Measurements from ENCODE around the gene ATP5F1D. TPM values are rescaled to one million over a fixed set of nuclear protein-coding genes. Genes with fewer than 3 reads are reported as not detected.
A peak's percentile ranks its signal among the peaks of the same experiment; 100 is the strongest.
"Not testable (repeated sequence)": the region's sequence is repeated elsewhere in the genome, so short reads cannot be mapped to it uniquely, and the experiment has no call there.

ATP5F1D gene
- total RNA-seq, 1 experiment from 2014 or later: 179 TPM

DNA sequence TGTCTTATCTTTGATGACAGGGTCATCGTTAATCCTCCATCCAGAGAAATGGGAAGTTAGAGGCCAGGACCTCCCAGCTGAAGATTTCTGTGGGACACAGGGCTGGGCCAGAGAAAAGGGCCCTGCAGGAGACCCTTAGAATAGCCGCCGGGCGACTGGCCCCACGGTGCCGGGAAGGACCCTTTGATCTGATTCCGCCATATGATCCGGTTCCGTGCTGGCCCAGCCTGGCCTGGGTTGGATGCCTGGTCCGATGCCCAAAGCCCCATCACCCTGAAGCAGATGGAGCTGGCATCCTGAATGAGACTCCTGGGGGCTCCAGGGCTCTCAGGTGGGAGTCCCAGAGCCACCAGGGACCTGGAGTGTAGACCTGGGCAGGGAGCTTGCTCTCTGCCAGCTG is 42.0 kb upstream of the ATP5F1D start:
- H4K20me1 ChIP-seq (ENCODE audit: control insufficient read depth, insufficient read depth, insufficient read length): no peaks in the 10 kb centered on the region
- H3K14ac ChIP-seq (ENCODE audit: insufficient read depth, low read length): no peak overlapping the region
- H2BK12ac ChIP-seq (ENCODE audit: insufficient read length, low read depth, low read length): no peak overlapping the region
- H4K91ac ChIP-seq (ENCODE audit: insufficient read length, low read depth, low read length): no peak overlapping the region
- H3K27ac ChIP-seq (ENCODE audit: insufficient read length, low read depth, low read length): no peak overlapping the region
- no peak overlapping the region for H2BK20ac ChIP-seq (ENCODE audit: low read depth, low read length, poor library complexity, severe bottlenecking)
- TF ChIP-seq, protein P1, sequence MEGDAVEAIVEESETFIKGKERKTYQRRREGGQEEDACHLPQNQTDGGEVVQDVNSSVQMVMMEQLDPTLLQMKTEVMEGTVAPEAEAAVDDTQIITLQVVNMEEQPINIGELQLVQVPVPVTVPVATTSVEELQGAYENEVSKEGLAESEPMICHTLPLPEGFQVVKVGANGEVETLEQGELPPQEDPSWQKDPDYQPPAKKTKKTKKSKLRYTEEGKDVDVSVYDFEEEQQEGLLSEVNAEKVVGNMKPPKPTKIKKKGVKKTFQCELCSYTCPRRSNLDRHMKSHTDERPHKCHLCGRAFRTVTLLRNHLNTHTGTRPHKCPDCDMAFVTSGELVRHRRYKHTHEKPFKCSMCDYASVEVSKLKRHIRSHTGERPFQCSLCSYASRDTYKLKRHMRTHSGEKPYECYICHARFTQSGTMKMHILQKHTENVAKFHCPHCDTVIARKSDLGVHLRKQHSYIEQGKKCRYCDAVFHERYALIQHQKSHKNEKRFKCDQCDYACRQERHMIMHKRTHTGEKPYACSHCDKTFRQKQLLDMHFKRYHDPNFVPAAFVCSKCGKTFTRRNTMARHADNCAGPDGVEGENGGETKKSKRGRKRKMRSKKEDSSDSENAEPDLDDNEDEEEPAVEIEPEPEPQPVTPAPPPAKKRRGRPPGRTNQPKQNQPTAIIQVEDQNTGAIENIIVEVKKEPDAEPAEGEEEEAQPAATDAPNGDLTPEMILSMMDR (conservative IDR thresholded peaks at IDR 0.05): no peak
- H2AK5ac ChIP-seq (ENCODE audit: insufficient read length, low read length): no peak overlapping the region
- no peaks in the 10 kb centered on the region for H3K9me3 ChIP-seq (ENCODE audit: control insufficient read depth, low read depth, low read length)
- no peak overlapping the region for H3K27ac Mint-ChIP-seq
- H3K36me3 Mint-ChIP-seq (ENCODE audit: insufficient read depth in 1 of 3, low read depth in 3 of 3): no peaks in the 10 kb centered on the region
- no peak overlapping the region for H2BK5ac ChIP-seq (ENCODE audit: insufficient read length, low read length)
- H3K4me1 Mint-ChIP-seq: no peaks in the 10 kb centered on the region
- no peaks in the 10 kb centered on the region for H3K79me2 ChIP-seq (ENCODE audit: insufficient read depth, low read length)
- H3K79me1 ChIP-seq (ENCODE audit: insufficient read depth, low read depth, low read length, poor library complexity, severe bottlenecking): no peaks in the 10 kb centered on the region
- H3K4ac ChIP-seq (ENCODE audit: low read depth, low read length): no peak overlapping the region
- no peaks in the 10 kb centered on the region for H3K23me2 ChIP-seq (ENCODE audit: insufficient read length, low read depth, low read length, poor library complexity, severe bottlenecking)
- no peaks in the 10 kb centered on the region for H3K4me1 ChIP-seq (ENCODE audit: insufficient read depth, low read length)
- H3K27me3 Mint-ChIP-seq (ENCODE audit: low read depth): no peaks in the 10 kb centered on the region
- no peak overlapping the region for H3K56ac ChIP-seq (ENCODE audit: insufficient read length, low read depth, low read length)
- H3K18ac ChIP-seq (ENCODE audit: insufficient read length, low read depth, low read length): no peak overlapping the region
- DNase-seq: no peak
- H3K27me3 ChIP-seq (ENCODE audit: insufficient read depth, low read length): no peaks in the 10 kb centered on the region
- no peak overlapping the region for H2BK15ac ChIP-seq (ENCODE audit: low read depth, low read length)
- H3T11ph ChIP-seq (ENCODE audit: low read length): no peak overlapping the region
- H3K23ac ChIP-seq (ENCODE audit: insufficient read length, low read depth, low read length): no peak overlapping the region
- H2BK120ac ChIP-seq (ENCODE audit: low read depth, low read length, poor library complexity, severe bottlenecking): no peak overlapping the region
- no peaks in the 10 kb centered on the region for H3K9me3 Mint-ChIP-seq
- no CpG with 5 or more reads among the region's 10 CpGs for WGBS (ENCODE audit: extremely low coverage, insufficient read length, low lambda C conversion rate)
- H2AFZ ChIP-seq (ENCODE audit: low read length): no peak overlapping the region
- H3K4me2 ChIP-seq (ENCODE audit: insufficient read depth, insufficient read length, low read length): no peak overlapping the region
- no peak overlapping the region for H4K5ac ChIP-seq (ENCODE audit: insufficient read length, low read depth, low read length)
- no peak overlapping the region for H4K8ac ChIP-seq (replicated peaks; ENCODE audit: insufficient read length, low read depth, low read length)
- no peak overlapping the region for H3K4me3 Mint-ChIP-seq
- no peak overlapping the region for H3K9ac ChIP-seq (ENCODE audit: extremely low read depth, insufficient read length, low read length)

DNA sequence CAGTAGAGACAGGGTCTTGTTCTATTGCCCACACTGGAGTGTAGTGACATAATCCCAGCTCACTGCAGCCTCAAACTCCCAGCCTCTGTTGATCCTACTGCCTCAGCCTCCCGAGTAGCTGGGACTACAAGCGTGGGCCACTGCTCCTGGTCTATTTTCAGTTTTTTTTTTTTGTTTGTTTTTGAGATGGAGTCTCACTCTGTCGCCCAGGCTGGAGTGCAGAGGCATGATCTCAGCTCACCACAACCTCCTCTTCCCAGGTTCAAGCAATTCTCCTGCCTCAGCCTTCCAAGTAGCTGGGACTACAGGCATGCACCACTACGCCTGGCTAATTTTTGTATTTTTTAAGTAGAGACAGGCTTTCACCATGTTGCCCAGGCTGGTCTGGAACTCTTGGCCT is 40.9 kb upstream of the ATP5F1D start:
- not testable (repeated sequence) for H3K18ac ChIP-seq (ENCODE audit: insufficient read length, low read depth, low read length); H4K20me1 ChIP-seq (ENCODE audit: control insufficient read depth, insufficient read depth, insufficient read length); H2BK120ac ChIP-seq (ENCODE audit: low read depth, low read length, poor library complexity, severe bottlenecking); H3K4me3 Mint-ChIP-seq; H3K9ac ChIP-seq (ENCODE audit: extremely low read depth, insufficient read length, low read length); H3K9me3 Mint-ChIP-seq; H2BK5ac ChIP-seq (ENCODE audit: insufficient read length, low read length); H3K27ac ChIP-seq (ENCODE audit: insufficient read length, low read depth, low read length); H3K56ac ChIP-seq (ENCODE audit: insufficient read length, low read depth, low read length); H2AK5ac ChIP-seq (ENCODE audit: insufficient read length, low read length); H3K23ac ChIP-seq (ENCODE audit: insufficient read length, low read depth, low read length); H3K36me3 Mint-ChIP-seq (ENCODE audit: insufficient read depth in 1 of 3, low read depth in 3 of 3); H3K23me2 ChIP-seq (ENCODE audit: insufficient read length, low read depth, low read length, poor library complexity, severe bottlenecking); H4K8ac ChIP-seq (replicated peaks; ENCODE audit: insufficient read length, low read depth, low read length); H4K5ac ChIP-seq (ENCODE audit: insufficient read length, low read depth, low read length); H3K4ac ChIP-seq (ENCODE audit: low read depth, low read length); H3K14ac ChIP-seq (ENCODE audit: insufficient read depth, low read length); H3K4me2 ChIP-seq (ENCODE audit: insufficient read depth, insufficient read length, low read length); H2BK12ac ChIP-seq (ENCODE audit: insufficient read length, low read depth, low read length); H3K79me1 ChIP-seq (ENCODE audit: insufficient read depth, low read depth, low read length, poor library complexity, severe bottlenecking); H2BK15ac ChIP-seq (ENCODE audit: low read depth, low read length); H3K4me1 Mint-ChIP-seq; H2BK20ac ChIP-seq (ENCODE audit: low read depth, low read length, poor library complexity, severe bottlenecking); H3K79me2 ChIP-seq (ENCODE audit: insufficient read depth, low read length); H3K27me3 ChIP-seq (ENCODE audit: insufficient read depth, low read length); H4K91ac ChIP-seq (ENCODE audit: insufficient read length, low read depth, low read length); H3T11ph ChIP-seq (ENCODE audit: low read length); DNase-seq; H3K4me1 ChIP-seq (ENCODE audit: insufficient read depth, low read length); H2AFZ ChIP-seq (ENCODE audit: low read length); H3K9me3 ChIP-seq (ENCODE audit: control insufficient read depth, low read depth, low read length); H3K27me3 Mint-ChIP-seq (ENCODE audit: low read depth)
- H3K27ac Mint-ChIP-seq: peak overlapping the region in 1 of 3 experiments; percentile 65; a peak in 1 of 7 replicates
- no CpG with 5 or more reads among the region's 4 CpGs for WGBS (ENCODE audit: extremely low coverage, insufficient read length, low lambda C conversion rate)

All from H9 (cell line).